Loucy (cell line): ENCODE data around the gene MPL.

Source experiments
- CTCF ChIP-seq: fragments of 200-600 bp; sonication (generic); conservative IDR thresholded peaks from 2 replicates; pipeline ENCODE4 v1.5.1; 2014; ENCODE audit warnings: mild to moderate bottlenecking, antibody characterized with exemption, low read length
- EZH2phosphoT487 ChIP-seq: fragments of 200-600 bp; IDR thresholded peaks from 2 replicates; pipeline ENCODE4 v1.6.1; 2018; ENCODE audit warnings: antibody characterized with exemption, mild to moderate bottlenecking, moderate library complexity, borderline replicate concordance

- TF ChIP-seq CTCF (no peak), EZH2phosphoT487 (no peak)
Measured at GRCh38 chr1:43307458-43308158, 30.0 kb upstream of the MPL start.
